HG03108 (cell line): ENCODE results near the gene OTOGL.

ENCODE experiments used
- ATAC-seq: cut with Tn5 transposase; IDR thresholded peaks from one replicate; pipeline ENCODE4 v1.9.1; 2021; ENCODE audit warnings: moderate library complexity; ENCODE audit not compliant: unreplicated experiment

OTOGL gene

DNA sequence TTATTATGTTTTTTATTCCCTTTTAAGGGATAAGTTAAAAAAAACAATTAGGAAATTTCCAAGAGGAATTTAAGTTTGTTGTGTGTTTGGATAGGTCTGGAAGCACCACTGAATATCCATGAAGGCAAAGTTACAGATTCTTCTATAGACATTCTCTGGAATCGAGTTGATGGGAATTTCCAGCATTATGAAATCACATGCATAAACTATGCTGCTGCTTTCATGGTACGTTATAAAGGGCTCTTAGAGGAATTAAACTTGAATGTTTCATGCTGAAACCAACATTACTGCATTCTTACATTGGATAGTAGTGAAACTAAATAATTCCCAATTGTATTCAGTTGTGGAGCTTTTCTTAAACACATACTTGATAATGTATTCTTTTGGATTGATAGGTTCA is 323.2 kb downstream of the OTOGL start:
- no peak for ATAC-seq
